NK-92 (cell line): ENCODE data around the gene TRMT112.

ENCODE experiments used
- DNase-seq: peaks from one replicate; lab custom pipeline; 2025; ENCODE audit not compliant: unreplicated experiment; lab: John Stamatoyannopoulos, UW

Gene TRMT112

GRCh38 chr11:64351136-64351631 lies 33.8 kb upstream of the TRMT112 start:
- DNase-seq = no peak

- DNase-seq = no peak
Measured at GRCh38 chr11:64349404-64349803, 32.0 kb upstream of the TRMT112 start.

DNA sequence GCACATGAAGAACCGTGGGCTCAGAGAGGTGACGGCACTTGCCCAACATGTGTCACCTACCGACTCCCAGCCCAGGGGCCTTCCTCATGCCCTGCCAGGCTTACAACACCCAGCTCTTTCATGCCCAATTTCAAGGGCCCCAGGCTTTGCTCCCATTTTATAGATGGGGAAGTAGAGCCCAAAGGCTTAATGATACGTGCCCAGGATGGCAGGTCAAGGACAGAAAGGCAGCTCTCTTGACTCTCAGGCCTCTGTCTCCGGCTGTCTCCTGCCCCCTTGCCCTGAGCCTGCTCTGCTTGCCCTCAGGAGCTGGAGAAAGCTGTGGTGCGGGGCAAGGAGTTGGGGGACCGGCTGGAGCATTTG lies 31.6 kb upstream of the TRMT112 start:
- DNase-seq = no peak

GRCh38 chr11:64348383-64349024 lies 31.1 kb upstream of the TRMT112 start:
- no peak for DNase-seq

GRCh38 chr11:64347193-64347867 lies 30.0 kb upstream of the TRMT112 start:
- DNase-seq = no peak

DNA sequence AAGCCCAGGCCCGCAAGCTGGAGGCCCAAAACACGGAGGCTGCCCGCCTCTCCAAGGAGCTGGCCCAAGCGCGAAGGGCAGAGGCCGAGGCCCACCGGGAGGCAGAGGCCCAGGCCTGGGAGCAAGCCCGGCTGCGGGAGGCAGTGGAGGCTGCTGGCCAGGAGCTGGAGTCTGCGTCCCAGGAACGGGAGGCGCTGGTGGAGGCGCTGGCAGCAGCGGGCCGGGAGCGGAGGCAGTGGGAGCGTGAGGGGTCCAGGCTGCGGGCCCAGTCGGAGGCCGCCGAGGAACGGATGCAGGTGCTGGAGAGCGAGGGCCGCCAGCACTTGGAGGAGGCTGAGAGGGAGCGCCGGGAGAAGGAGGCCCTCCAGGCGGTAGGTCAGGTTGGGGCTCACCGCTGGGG lies 27.4 kb upstream of the TRMT112 start:
- DNase-seq = no peak

DNA sequence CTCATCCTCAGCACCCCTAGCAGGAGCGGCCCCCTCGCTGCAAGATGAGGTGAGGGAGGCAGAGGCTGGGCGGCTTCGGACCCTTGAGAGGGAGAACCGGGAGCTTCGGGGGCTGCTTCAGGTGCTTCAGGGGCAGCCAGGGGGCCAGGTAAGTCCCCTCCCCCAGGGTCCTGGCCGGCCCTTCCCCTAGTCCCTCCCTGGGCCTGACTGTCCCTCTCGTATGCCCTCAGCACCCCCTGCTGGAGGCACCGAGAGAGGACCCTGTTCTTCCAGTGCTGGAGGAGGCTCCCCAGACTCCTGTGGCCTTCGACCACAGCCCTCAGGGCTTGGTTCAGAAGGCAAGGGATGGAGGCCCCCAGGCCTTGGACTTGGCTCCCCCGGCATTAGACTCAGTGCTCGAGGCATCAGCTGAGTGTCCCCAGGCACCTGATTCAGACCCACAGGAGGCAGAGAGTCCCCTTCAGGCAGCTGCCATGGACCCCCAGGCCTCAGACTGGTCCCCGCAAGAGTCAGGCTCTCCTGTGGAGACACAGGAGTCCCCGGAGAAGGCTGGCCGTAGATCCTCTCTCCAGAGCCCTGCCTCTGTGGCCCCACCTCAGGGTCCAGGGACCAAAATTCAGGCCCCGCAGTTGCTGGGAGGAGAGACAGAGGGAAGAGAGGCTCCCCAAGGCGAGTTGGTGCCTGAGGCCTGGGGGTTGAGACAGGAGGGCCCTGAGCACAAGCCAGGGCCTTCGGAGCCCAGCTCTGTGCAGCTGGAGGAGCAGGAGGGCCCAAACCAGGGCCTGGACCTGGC lies 26.6 kb upstream of the TRMT112 start:
- DNase-seq = no peak

DNA sequence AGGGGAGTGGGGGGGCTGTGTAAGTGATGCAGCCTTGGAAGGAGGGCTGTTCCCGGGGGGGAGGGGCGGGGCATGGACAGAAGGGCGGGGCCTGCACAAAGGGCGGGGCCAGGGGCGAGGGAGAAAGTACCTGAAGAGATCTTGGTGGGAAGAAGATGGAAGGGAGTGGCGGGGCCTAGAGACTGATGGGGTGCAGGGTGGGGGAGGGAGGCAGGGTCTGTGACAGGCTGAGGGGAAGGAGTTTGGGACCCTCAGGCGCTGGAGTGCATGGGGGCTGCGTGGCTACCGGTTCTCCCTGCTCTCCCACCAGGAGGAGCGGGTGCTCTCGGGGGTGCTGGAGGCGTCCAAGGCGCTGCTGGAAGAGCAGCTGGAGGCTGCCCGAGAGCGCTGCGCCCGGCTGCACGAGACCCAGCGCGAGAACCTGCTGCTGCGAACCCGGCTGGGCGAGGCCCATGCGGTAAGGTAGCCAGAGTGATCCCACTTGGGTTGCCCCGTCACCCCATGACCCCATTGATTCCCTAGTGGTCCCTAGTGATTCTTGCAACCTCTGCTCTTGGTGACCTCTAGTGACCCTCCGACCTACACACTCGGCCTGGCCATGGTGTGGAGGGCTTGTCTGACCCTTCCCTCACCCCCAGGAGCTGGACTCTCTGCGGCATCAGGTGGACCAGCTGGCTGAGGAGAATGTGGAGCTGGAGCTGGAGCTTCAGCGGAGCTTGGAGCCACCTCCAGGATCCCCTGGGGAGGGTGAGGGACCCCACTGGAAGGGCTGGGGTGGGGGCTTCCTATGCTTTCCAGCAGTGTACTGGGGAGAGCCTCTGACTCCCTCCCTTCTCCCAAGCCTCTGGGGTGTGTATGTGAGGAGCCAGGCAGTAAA lies 25.7 kb upstream of the TRMT112 start:
- no peak for DNase-seq

GRCh38 chr11:64341851-64342791 lies 24.8 kb upstream of the TRMT112 start:
- DNase-seq = peak; percentile 29

GRCh38 chr11:64341429-64341828 lies 24.1 kb upstream of the TRMT112 start:
- no peak for DNase-seq

DNA sequence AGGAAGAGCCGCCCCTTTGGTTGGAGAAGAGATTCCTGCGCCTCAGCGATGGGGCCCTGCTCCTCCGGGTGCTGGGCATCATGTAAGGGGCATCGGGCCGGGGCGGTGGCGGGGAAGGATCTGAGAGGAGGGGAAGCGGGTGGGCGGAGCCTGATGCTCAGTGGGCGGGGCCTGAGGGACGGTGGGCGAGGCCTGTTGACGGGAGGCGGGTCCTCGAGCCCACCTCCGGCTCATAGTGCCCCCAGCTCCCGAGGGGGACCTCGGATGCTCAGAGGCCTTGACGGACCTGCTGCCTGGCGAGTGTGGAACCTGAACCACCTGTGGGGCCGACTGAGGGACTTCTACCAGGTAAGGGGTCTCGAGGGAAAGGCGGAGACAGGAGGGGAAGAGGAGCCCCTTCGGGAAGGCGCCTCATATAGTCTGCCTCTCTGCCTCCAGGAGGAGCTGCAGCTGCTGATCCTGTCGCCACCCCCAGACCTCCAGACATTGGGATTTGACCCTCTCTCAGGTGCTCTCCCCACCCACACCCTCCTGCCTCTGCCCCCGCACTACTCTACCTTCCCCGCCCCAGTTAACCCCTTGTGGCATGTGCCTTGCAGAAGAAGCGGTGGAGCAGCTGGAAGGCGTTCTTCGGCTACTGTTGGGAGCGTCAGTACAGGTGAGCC lies 23.4 kb upstream of the TRMT112 start:
- DNase-seq = no peak

DNA sequence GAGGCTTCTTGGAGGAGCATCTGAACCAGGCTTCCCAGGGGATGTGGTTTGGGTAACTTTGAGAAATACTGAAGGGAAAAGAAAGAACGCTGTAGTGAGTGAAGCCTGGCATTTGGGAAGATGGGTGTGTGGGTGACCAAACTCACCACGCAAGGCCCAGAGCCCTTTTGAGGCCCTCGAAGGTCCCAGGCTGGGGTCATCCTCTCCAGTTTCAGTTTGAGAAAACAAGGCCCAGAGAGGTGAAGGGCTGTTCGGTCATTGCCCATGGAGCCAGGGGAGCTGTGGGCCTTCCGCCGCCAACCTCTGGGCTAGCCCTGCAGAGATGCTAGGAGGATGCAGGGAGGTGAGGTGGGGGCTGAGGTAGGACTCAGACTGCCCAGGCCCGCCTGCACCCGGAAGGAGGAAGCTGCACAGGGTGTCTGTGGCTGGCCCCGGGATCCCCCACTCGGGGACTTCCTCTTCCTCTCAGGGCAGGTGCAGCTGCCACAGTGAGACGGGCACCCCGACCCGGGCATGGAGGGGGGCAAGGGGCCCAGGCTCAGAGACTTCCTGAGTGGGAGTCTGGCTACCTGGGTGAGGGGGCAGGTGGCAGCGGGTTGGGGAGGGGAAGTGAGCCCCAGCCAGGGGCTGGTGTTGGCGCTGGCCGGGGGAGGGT lies 22.5 kb upstream of the TRMT112 start, which contains the start of gene CCDC88B:
CCDC88B (plus strand) TSS at position 451 of the 655 bp plus-strand sequence; CDS start at position 514, 63 bp downstream.
- peak; percentile 36 for DNase-seq

DNA sequence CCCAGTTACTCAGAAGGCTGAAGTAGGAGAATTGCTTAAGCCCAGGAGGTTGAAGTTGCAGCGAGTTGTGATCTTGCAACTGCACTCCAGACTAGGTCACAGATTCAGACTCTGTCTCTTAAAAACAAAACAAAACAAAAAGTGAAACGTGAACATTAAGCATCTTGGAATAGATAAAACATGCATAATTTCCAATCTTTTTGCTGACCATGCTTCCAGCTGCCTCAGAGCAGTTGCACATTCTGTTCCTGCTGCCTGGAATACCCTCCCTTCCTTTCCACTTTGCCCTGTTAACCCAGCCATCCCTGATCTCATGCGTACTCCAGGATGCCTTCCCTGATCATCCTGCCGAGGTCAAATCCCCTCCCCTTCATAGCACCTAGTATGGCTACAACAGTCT lies 21.9 kb upstream of the TRMT112 start:
- DNase-seq = no peak

DNA sequence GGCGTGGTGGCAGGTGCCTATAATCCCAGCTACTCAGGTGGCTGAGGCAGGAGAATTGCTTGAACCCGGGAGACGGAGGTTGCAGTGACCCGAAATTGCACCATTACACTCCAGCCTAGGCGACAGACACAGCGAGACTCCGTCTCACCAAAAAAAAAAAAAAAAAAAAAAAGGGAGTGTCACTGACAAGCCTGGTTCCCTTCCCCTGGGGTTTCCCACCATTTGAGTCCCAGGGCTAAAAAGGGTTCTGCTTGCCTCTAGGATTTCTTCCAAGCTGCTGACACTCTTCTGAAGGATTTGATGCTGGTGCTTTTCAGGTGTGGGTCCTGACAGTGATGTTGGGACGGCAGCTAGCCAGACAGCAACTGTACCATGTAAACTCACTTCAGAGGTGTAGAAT lies 21.4 kb upstream of the TRMT112 start:
- DNase-seq = no peak

GRCh38 chr11:64337538-64338249 lies 20.3 kb upstream of the TRMT112 start:
- DNase-seq = no peak

- no peak for DNase-seq
Measured at GRCh38 chr11:64334764-64335735, 17.7 kb upstream of the TRMT112 start.

DNA sequence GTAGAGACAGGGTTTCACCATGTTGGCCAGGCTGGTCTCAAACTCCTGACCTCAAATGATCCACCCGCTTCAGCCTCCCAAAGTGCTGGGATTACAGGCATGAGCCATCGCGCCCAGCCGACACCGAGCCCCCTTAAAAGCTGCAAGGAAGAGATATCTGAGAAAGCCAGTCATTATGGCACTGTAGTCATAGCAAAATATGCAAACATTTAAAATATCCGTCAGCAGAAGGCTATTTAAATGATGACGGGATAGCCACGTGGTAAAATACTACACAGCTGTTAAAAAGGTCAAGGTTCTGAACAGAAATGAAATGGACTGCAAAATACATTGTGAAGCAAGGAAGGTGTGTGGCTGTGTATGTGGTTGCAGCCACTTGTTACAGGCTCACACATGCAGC lies 16.2 kb upstream of the TRMT112 start:
- no peak for DNase-seq
